IPS-20b (cell line): ENCODE data around the gene DCLRE1B.

Experiments
- H3K27ac ChIP-seq: one replicate; pipeline ENCODE4 v1.5.1; 2013; ENCODE audit warnings: low read length
- H3K27me3 ChIP-seq: 2 replicates; pipeline ENCODE4 v1.6.1; 2013; ENCODE audit warnings: mild to moderate bottlenecking, low read length, inconsistent platforms; ENCODE audit not compliant: insufficient read depth
- H3K36me3 ChIP-seq: 2 replicates; pipeline ENCODE4 v1.6.1; 2013; ENCODE audit warnings: low read depth, mild to moderate bottlenecking, inconsistent platforms, low read length, moderate library complexity; ENCODE audit not compliant: insufficient read depth
- H3K4me1 ChIP-seq: 2 replicates; pipeline ENCODE4 v1.6.1; 2013; ENCODE audit warnings: mild to moderate bottlenecking, control low read depth, inconsistent platforms, low read length, moderate library complexity; ENCODE audit not compliant: insufficient read depth
- H3K4me3 ChIP-seq: 2 replicates; pipeline ENCODE4 v1.5.1; 2013; ENCODE audit warnings: mild to moderate bottlenecking, low read length, inconsistent platforms
- H3K9ac ChIP-seq: 2 replicates; pipeline ENCODE4 v1.6.1; 2013; ENCODE audit warnings: low read depth, mild to moderate bottlenecking, inconsistent platforms, low read length, moderate library complexity
- H3K9me3 ChIP-seq: 2 replicates; pipeline ENCODE4 v1.6.1; 2013; ENCODE audit warnings: mild to moderate bottlenecking, low read depth, low read length, inconsistent platforms; ENCODE audit not compliant: insufficient read depth

DCLRE1B gene

DNA sequence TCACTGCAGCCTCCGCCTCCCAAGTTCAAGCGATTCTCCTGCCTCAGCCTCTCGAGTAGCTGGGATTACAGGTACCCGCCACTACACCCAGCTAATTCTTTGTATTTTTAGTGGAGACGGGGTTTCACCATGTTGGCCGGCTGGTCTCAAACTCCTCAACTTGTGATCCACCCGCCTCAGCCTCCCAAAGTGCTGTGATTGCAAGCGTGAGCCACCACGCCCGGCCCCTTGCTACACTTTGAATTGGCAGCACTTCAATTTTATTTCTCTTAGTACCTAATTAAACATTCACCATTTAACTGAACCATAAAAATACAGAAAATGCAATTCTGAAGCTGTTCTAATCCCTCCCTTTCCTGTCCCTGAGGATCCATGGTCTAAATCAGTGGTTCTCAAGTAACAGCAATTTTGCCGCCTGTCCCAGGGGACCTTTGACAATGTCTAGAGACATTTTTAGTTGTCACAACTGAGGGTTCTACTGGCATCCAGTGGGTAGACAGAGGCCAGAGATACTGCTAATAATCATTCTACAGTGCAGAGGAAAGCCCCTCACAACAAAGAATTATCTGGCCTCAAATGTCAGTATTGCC, 13.4 kb upstream of the DCLRE1B start:
- H3K4me3 ChIP-seq: no peak overlapping the region
- no peak overlapping the region for H3K9ac ChIP-seq
- H3K27me3 ChIP-seq: no peaks in the 10 kb centered on the region
- H3K36me3 ChIP-seq: peaks cover 19% of the 10 kb centered on the region
- H3K4me1 ChIP-seq: no peaks in the 10 kb centered on the region
- no peaks in the 10 kb centered on the region for H3K9me3 ChIP-seq
- no peak overlapping the region for H3K27ac ChIP-seq

DNA sequence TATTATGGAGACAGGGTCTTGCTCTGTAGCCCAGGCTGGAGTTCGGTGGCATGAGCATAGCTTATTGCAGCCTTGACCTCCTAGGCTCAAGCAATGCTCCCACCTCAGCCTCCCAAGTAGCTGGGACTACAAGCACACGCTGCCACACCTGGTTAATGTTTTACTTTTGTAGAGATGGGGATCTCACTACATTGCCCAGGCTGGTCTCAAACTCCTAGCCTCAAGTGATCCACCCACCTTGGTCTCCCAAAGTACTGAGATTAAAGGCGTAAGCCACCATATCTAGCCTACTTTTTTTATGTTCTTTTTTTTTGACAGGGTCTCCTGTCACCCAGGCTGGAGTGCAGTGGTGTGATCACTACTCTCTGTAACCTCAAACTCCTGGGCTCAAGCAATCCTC, 11.9 kb upstream of the DCLRE1B start:
- peaks cover 32% of the 10 kb centered on the region for H3K36me3 ChIP-seq
- H3K9ac ChIP-seq: no peak overlapping the region
- no peaks in the 10 kb centered on the region for H3K4me1 ChIP-seq
- no peak overlapping the region for H3K4me3 ChIP-seq
- H3K9me3 ChIP-seq: no peaks in the 10 kb centered on the region
- H3K27me3 ChIP-seq: no peaks in the 10 kb centered on the region
- no peak overlapping the region for H3K27ac ChIP-seq

- no peaks in the 10 kb centered on the region for H3K4me1 ChIP-seq
- H3K9me3 ChIP-seq: no peaks in the 10 kb centered on the region
- peaks cover 46% of the 10 kb centered on the region for H3K36me3 ChIP-seq
- no peaks in the 10 kb centered on the region for H3K27me3 ChIP-seq
- H3K4me3 ChIP-seq: no peak overlapping the region
- no peak overlapping the region for H3K27ac ChIP-seq
- no peak overlapping the region for H3K9ac ChIP-seq
Observed at GRCh38 chr1:113895098-113895497, 10.0 kb upstream of the DCLRE1B start.

DNA sequence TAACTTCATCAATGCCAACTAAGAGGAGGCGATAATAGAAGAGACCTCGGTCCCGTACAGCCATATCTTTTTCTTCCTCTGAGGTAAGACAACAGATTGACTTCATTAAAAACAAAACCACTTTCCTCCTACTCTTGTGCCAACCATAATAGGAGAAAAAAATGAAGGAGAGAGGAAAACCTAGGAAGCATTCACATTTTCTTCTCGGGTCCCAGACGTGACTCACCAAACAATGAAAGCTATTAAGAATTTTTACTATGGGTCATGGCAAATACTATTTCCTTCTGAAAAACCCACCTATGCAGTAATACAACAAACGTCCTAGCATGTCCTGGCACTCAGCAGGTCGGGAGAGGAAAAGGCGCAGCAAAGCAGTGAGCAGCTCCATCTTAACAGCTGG, 9.2 kb upstream of the DCLRE1B start:
- Histone ChIP-seq H3K27ac (no peak overlapping the region), H3K9me3 (no peaks in the 10 kb centered on the region), H3K4me3 (no peak overlapping the region), H3K36me3 (peaks cover 51% of the 10 kb centered on the region), H3K9ac (no peak overlapping the region), H3K4me1 (no peaks in the 10 kb centered on the region), H3K27me3 (no peaks in the 10 kb centered on the region)

GRCh38 chr1:113898241-113898814, 6.8 kb upstream of the DCLRE1B start:
- peaks cover 60% of the 10 kb centered on the region for H3K36me3 ChIP-seq
- H3K9me3 ChIP-seq: no peaks in the 10 kb centered on the region
- no peaks in the 10 kb centered on the region for H3K4me1 ChIP-seq
- no peak overlapping the region for H3K4me3 ChIP-seq
- no peak overlapping the region for H3K9ac ChIP-seq
- no peaks in the 10 kb centered on the region for H3K27me3 ChIP-seq
- no peak overlapping the region for H3K27ac ChIP-seq

DNA sequence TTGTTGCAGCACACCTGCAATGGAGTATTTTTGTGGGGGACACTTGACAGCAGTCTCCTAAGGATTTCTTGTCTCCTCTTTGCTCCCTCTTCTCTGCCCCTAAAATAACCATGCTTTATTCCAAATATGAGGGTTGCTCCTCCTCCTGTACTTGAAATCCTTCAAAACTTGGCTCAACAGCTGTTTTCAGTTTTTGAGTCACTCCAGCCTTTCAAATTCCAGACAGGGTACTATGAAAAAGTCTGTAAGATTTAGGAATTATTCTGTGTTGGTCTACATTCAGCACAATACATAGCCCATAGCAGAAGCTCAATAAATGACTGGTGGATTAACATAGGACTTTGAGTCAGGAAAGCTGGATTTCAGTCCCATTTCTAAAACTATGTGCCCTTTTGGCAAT, 6.0 kb upstream of the DCLRE1B start:
- Histone ChIP-seq H3K36me3 (peaks cover 60% of the 10 kb centered on the region), H3K4me1 (peaks cover 4% of the 10 kb centered on the region; the same call in 1 of the 2 replicates), H3K27ac (no peak overlapping the region), H3K9ac (no peak overlapping the region), H3K4me3 (no peak overlapping the region), H3K27me3 (no peaks in the 10 kb centered on the region), H3K9me3 (no peaks in the 10 kb centered on the region)

- no peaks in the 10 kb centered on the region for H3K27me3 ChIP-seq
- H3K4me3 ChIP-seq: no peak overlapping the region
- H3K9me3 ChIP-seq: no peaks in the 10 kb centered on the region
- H3K4me1 ChIP-seq: peaks cover 5% of the 10 kb centered on the region; the same call in 1 of the 2 replicates
- H3K36me3 ChIP-seq: peaks cover 42% of the 10 kb centered on the region
- H3K9ac ChIP-seq: no peak overlapping the region
- no peak overlapping the region for H3K27ac ChIP-seq
Observed at GRCh38 chr1:113901191-113901590, 3.9 kb upstream of the DCLRE1B start.

GRCh38 chr1:113903501-113904292, 1.4 kb upstream of the DCLRE1B start:
- Histone ChIP-seq H3K27ac (no peak overlapping the region), H3K9ac (peak overlapping the region; percentile 94; the same call in 1 of the 2 replicates), H3K36me3 (peaks cover 36% of the 10 kb centered on the region), H3K27me3 (no peaks in the 10 kb centered on the region), H3K4me1 (peaks cover 5% of the 10 kb centered on the region; the same call in 1 of the 2 replicates), H3K4me3 (peak overlapping the region; percentile 94), H3K9me3 (no peaks in the 10 kb centered on the region)

DNA sequence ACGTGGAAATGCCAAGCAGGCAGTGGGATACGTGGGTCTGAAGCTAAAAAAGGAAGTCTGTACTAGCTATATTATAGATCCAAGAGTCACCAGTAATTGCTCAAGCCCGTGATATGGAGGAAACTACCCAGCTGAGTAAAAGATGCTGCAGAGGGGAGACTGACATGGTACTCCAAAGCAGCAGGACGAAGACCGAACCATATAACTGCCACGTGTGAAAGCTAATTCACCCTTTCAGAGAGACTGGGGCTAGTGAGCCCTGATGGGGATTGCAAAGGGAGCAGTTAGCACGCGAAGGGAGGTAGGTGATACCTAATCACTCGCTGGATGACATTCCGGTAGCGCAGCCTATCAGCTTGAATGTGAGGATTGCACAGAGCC, 843 bp upstream of the DCLRE1B start:
- Histone ChIP-seq H3K27me3 (no peaks in the 10 kb centered on the region), H3K9me3 (no peaks in the 10 kb centered on the region), H3K9ac (peak overlapping the region; percentile 94; the same call in 1 of the 2 replicates), H3K36me3 (peaks cover 36% of the 10 kb centered on the region), H3K4me1 (peaks cover 5% of the 10 kb centered on the region; the same call in 1 of the 2 replicates), H3K27ac (no peak overlapping the region), H3K4me3 (peak overlapping the region; percentile 94)

GRCh38 chr1:113905435-113905861, 322 bp downstream of the DCLRE1B start:
- Histone ChIP-seq H3K27ac (peak overlapping the region; percentile 29), H3K9ac (peak overlapping the region; percentile 94; the same call in 1 of the 2 replicates), H3K4me3 (peak overlapping the region; percentile 94), H3K9me3 (no peaks in the 10 kb centered on the region), H3K4me1 (peaks cover 5% of the 10 kb centered on the region; the same call in 1 of the 2 replicates), H3K27me3 (no peaks in the 10 kb centered on the region), H3K36me3 (peaks cover 30% of the 10 kb centered on the region)

- no peak overlapping the region for H3K4me3 ChIP-seq
- H3K27ac ChIP-seq: no peak overlapping the region
- no peaks in the 10 kb centered on the region for H3K9me3 ChIP-seq
- H3K36me3 ChIP-seq: peaks cover 50% of the 10 kb centered on the region
- H3K9ac ChIP-seq: no peak overlapping the region
- H3K4me1 ChIP-seq: no peaks in the 10 kb centered on the region
- H3K27me3 ChIP-seq: no peaks in the 10 kb centered on the region
Observed at GRCh38 chr1:113912594-113913311, 7.6 kb downstream of the DCLRE1B start.
